Body of pancreas (tissue), 4 donors: Measurements from ENCODE around the gene MRPL21.

Experiments
- POLR2A ChIP-seq, 3 donors: fragments of 450-650 bp; IDR thresholded peaks; one replicate each; pipeline ENCODE4 v1.6.1; 2016; ENCODE audit warnings: antibody characterized with exemption in 3 of 3, mild to moderate bottlenecking in 2 of 3
- TF ChIP-seq, protein P1 (sequence below), 7 experiments: fragments of 450-650 bp in 4 of 7; fragments of 200-600 bp in 3 of 7; sonication (generic) in 3 of 7; IDR thresholded peaks; one replicate each; pipeline ENCODE4 v1.5.1; 2016 to 2019; ENCODE audit warnings: antibody characterized with exemption in 7 of 7

DNA sequence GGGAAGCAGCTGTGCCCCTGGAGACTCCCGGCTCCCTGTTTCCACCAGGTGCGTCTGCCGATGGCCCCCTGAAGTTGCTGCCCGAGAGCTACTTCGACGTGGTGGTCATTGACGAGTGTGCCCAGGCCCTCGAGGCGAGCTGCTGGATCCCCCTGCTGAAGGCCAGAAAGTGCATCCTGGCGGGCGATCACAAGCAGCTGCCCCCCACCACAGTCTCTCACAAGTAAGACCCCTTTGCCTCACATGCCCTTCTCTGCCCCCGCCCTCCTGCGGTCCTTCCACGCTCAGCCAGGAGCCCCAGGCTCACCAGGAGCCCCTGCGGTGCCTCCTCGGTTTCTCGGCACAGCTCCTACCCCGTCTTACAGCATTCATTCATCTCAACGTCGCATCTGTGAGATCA lies 25.5 kb upstream of the MRPL21 start:
- no peak for TF ChIP-seq POLR2A (IDR thresholded peaks at IDR 0.05)
- TF ChIP-seq, protein P1, sequence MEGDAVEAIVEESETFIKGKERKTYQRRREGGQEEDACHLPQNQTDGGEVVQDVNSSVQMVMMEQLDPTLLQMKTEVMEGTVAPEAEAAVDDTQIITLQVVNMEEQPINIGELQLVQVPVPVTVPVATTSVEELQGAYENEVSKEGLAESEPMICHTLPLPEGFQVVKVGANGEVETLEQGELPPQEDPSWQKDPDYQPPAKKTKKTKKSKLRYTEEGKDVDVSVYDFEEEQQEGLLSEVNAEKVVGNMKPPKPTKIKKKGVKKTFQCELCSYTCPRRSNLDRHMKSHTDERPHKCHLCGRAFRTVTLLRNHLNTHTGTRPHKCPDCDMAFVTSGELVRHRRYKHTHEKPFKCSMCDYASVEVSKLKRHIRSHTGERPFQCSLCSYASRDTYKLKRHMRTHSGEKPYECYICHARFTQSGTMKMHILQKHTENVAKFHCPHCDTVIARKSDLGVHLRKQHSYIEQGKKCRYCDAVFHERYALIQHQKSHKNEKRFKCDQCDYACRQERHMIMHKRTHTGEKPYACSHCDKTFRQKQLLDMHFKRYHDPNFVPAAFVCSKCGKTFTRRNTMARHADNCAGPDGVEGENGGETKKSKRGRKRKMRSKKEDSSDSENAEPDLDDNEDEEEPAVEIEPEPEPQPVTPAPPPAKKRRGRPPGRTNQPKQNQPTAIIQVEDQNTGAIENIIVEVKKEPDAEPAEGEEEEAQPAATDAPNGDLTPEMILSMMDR (IDR thresholded peaks at IDR 0.05), result no peak
